ENCODE results near the gene SCAMP2. TPM values are rescaled to one million over a fixed set of nuclear protein-coding genes. Genes with fewer than 3 reads are reported as not detected.

Gene SCAMP2
- polyA plus RNA-seq, 4 donors, result 52.3 to 128 (median 75.7) TPM

DNA sequence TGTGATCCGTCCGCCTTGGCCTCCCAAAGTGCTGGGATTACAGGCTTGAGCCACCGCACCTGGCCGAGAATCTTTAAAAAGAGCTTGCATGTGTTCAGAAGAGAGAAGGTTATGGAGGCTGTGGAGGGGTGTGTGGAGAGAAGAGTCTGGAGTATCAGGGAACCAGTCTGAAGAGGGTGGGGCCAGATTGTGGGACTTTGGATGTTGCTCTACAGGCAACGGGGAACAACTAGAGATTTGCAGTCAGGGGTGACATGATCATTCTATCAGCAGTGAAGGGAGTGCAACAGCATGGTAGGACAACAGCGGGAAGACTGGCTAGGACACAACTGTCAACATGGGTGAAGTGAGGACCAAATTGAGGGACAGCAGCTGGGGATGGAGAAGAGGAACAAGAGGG, 8.9 kb downstream of the SCAMP2 start:
- Histone ChIP-seq H3K36me3 (ENCODE audit: control insufficient read depth in 3 of 3, insufficient read depth in 2 of 3, low read depth in 1 of 3, low read length in 3 of 3) (peaks cover 0 to 25% (median 0%) of the 10 kb centered on the region in 3 donors), H3K9me3 (ENCODE audit: control insufficient read depth in 2 of 2, insufficient read depth in 1 of 2, low read depth in 1 of 2, low read length in 1 of 2) (no peaks in the 10 kb centered on the region), H3K4me3 (ENCODE audit: low read depth in 1 of 3, low read length in 3 of 3) (no peak overlapping the region), H3K4me1 (ENCODE audit: control insufficient read depth in 3 of 3, insufficient read depth in 2 of 3, low read depth in 1 of 3, low read length in 2 of 3) (peaks cover 12 to 55% (median 15%) of the 10 kb centered on the region in 3 donors), H3K27me3 (ENCODE audit: control insufficient read depth in 3 of 3, insufficient read depth in 3 of 3, low read length in 3 of 3) (no peaks in the 10 kb centered on the region), H3K27ac (ENCODE audit: low read depth in 1 of 3, low read length in 2 of 3) (peak overlapping the region; percentile 47 to 81 (median 59))
- peak; percentile 63 to 86 for DNase-seq
- no peak for FAIRE-seq
- 34 to 74% (median 59%) methylated on average over 6 of the region's 6 CpGs for WGBS, 3 donors

- no peaks in the 10 kb centered on the region for H3K27me3 ChIP-seq (ENCODE audit: control insufficient read depth in 3 of 3, insufficient read depth in 3 of 3, low read length in 3 of 3)
- peaks cover 9 to 51% (median 12%) of the 10 kb centered on the region in 3 donors for H3K4me1 ChIP-seq (ENCODE audit: control insufficient read depth in 3 of 3, insufficient read depth in 2 of 3, low read depth in 1 of 3, low read length in 2 of 3)
- peaks cover 0 to 25% (median 0%) of the 10 kb centered on the region in 3 donors for H3K36me3 ChIP-seq (ENCODE audit: control insufficient read depth in 3 of 3, insufficient read depth in 2 of 3, low read depth in 1 of 3, low read length in 3 of 3)
- DNase-seq, result peak in 1 of 2 donors; percentile 48
- no peak overlapping the region for H3K4me3 ChIP-seq (ENCODE audit: low read depth in 1 of 3, low read length in 3 of 3)
- FAIRE-seq, result no peak
- WGBS, 3 donors, result 54 to 71% (median 57%) methylated on average over 11 of the region's 11 CpGs
- no peaks in the 10 kb centered on the region for H3K9me3 ChIP-seq (ENCODE audit: control insufficient read depth in 2 of 2, insufficient read depth in 1 of 2, low read depth in 1 of 2, low read length in 1 of 2)
- peak overlapping the region; percentile 26 to 61 (median 60) for H3K27ac ChIP-seq (ENCODE audit: low read depth in 1 of 3, low read length in 2 of 3)
Measured at GRCh38 chr15:74863239-74864056, 9.7 kb downstream of the SCAMP2 start.

- Histone ChIP-seq H3K36me3 (ENCODE audit: control insufficient read depth in 3 of 3, insufficient read depth in 2 of 3, low read depth in 1 of 3, low read length in 3 of 3) (peaks cover 5 to 48% (median 5%) of the 10 kb centered on the region in 3 donors), H3K4me1 (ENCODE audit: control insufficient read depth in 3 of 3, insufficient read depth in 2 of 3, low read depth in 1 of 3, low read length in 2 of 3) (peaks cover 13 to 27% (median 14%) of the 10 kb centered on the region in 3 donors), H3K4me3 (ENCODE audit: low read depth in 1 of 3, low read length in 3 of 3) (no peak overlapping the region), H3K9me3 (ENCODE audit: control insufficient read depth in 2 of 2, insufficient read depth in 1 of 2, low read depth in 1 of 2, low read length in 1 of 2) (no peaks in the 10 kb centered on the region), H3K27ac (ENCODE audit: low read depth in 1 of 3, low read length in 2 of 3) (peak overlapping the region in 2 of 3 donors; percentile 4 to 16), H3K27me3 (ENCODE audit: control insufficient read depth in 3 of 3, insufficient read depth in 3 of 3, low read length in 3 of 3) (no peaks in the 10 kb centered on the region)
- FAIRE-seq, result no peak
- DNase-seq, result no peak
- 68 to 87% (median 82%) methylated on average over 4 of the region's 4 CpGs for WGBS, 3 donors
Measured at GRCh38 chr15:74858369-74858740, 14.8 kb downstream of the SCAMP2 start.

DNA sequence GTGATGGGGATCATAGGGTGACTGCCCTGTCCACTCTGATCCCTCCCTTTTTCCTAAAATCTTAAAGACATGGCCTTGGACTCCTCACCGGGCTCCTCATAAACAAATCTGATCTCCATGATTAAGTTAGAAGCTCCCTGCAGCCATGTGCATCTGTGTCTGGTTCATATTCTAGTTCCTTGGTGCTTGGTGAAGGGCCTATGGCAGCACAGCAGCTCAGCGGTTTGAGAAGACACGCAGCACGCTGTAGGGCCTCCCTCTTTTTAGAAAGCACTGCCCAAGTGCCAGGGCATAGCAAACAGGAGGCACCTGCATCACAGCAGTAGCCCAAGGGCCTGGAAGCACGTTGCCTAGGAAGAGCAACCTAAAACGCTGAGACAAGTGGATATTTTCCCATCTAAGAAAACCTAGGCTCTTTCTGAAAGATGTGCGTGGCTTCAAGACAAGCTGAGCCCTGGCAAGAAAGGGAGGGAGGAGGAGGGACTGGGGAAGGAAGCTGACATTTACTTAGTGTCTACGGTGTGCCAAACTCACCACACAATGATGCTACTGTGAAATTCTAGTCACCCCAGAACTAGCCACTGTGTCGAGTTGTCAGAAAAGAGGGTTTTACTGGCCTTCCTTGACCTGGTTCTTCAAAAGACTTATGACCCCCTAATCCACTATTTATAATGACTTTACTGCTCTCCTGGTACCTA, 15.3 kb downstream of the SCAMP2 start:
- WGBS, 3 donors, result 53 to 59% (median 55%) methylated on average over 9 of the region's 9 CpGs
- Histone ChIP-seq H3K36me3 (ENCODE audit: control insufficient read depth in 3 of 3, insufficient read depth in 2 of 3, low read depth in 1 of 3, low read length in 3 of 3) (peaks cover 7 to 51% (median 7%) of the 10 kb centered on the region in 3 donors), H3K9me3 (ENCODE audit: control insufficient read depth in 2 of 2, insufficient read depth in 1 of 2, low read depth in 1 of 2, low read length in 1 of 2) (no peaks in the 10 kb centered on the region), H3K4me1 (ENCODE audit: control insufficient read depth in 3 of 3, insufficient read depth in 2 of 3, low read depth in 1 of 3, low read length in 2 of 3) (peaks cover 13 to 31% (median 14%) of the 10 kb centered on the region in 3 donors), H3K4me3 (ENCODE audit: low read depth in 1 of 3, low read length in 3 of 3) (no peak overlapping the region), H3K27me3 (ENCODE audit: control insufficient read depth in 3 of 3, insufficient read depth in 3 of 3, low read length in 3 of 3) (no peaks in the 10 kb centered on the region), H3K27ac (ENCODE audit: low read depth in 1 of 3, low read length in 2 of 3) (peak overlapping the region; percentile 5 to 71 (median 21))
- FAIRE-seq (no peak), DNase-seq (no peak)

GRCh38 chr15:74857082-74857655, 16.0 kb downstream of the SCAMP2 start:
- peak; percentile 48 to 78 for DNase-seq
- H3K27ac ChIP-seq (ENCODE audit: low read depth in 1 of 3, low read length in 2 of 3), result peak overlapping the region; percentile 5 to 71 (median 52)
- no peaks in the 10 kb centered on the region for H3K9me3 ChIP-seq (ENCODE audit: control insufficient read depth in 2 of 2, insufficient read depth in 1 of 2, low read depth in 1 of 2, low read length in 1 of 2)
- H3K27me3 ChIP-seq (ENCODE audit: control insufficient read depth in 3 of 3, insufficient read depth in 3 of 3, low read length in 3 of 3), result no peaks in the 10 kb centered on the region
- H3K4me3 ChIP-seq (ENCODE audit: low read depth in 1 of 3, low read length in 3 of 3), result no peak overlapping the region
- peaks cover 11 to 58% (median 11%) of the 10 kb centered on the region in 3 donors for H3K36me3 ChIP-seq (ENCODE audit: control insufficient read depth in 3 of 3, insufficient read depth in 2 of 3, low read depth in 1 of 3, low read length in 3 of 3)
- no peak for FAIRE-seq
- H3K4me1 ChIP-seq (ENCODE audit: control insufficient read depth in 3 of 3, insufficient read depth in 2 of 3, low read depth in 1 of 3, low read length in 2 of 3), result peaks cover 13 to 31% (median 14%) of the 10 kb centered on the region in 3 donors
- WGBS, 3 donors, result 15 to 47% (median 21%) methylated on average over 5 of the region's 5 CpGs

GRCh38 chr15:74856537-74856936, 16.6 kb downstream of the SCAMP2 start:
- DNase-seq (no peak), FAIRE-seq (no peak)
- peaks cover 13 to 31% (median 14%) of the 10 kb centered on the region in 3 donors for H3K4me1 ChIP-seq (ENCODE audit: control insufficient read depth in 3 of 3, insufficient read depth in 2 of 3, low read depth in 1 of 3, low read length in 2 of 3)
- H3K27me3 ChIP-seq (ENCODE audit: control insufficient read depth in 3 of 3, insufficient read depth in 3 of 3, low read length in 3 of 3), result no peaks in the 10 kb centered on the region
- H3K4me3 ChIP-seq (ENCODE audit: low read depth in 1 of 3, low read length in 3 of 3), result no peak overlapping the region
- H3K9me3 ChIP-seq (ENCODE audit: control insufficient read depth in 2 of 2, insufficient read depth in 1 of 2, low read depth in 1 of 2, low read length in 1 of 2), result no peaks in the 10 kb centered on the region
- 76 to 100% (median 93%) methylated on average over 1 of the region's 1 CpG for WGBS, 3 donors
- H3K36me3 ChIP-seq (ENCODE audit: control insufficient read depth in 3 of 3, insufficient read depth in 2 of 3, low read depth in 1 of 3, low read length in 3 of 3), result peaks cover 11 to 64% (median 15%) of the 10 kb centered on the region in 3 donors
- no peak overlapping the region for H3K27ac ChIP-seq (ENCODE audit: low read depth in 1 of 3, low read length in 2 of 3)

GRCh38 chr15:74855857-74856256, 17.3 kb downstream of the SCAMP2 start:
- WGBS, 3 donors, result 91 to 100% (median 98%) methylated on average over 2 of the region's 2 CpGs
- Histone ChIP-seq H3K27me3 (ENCODE audit: control insufficient read depth in 3 of 3, insufficient read depth in 3 of 3, low read length in 3 of 3) (no peaks in the 10 kb centered on the region), H3K36me3 (ENCODE audit: control insufficient read depth in 3 of 3, insufficient read depth in 2 of 3, low read depth in 1 of 3, low read length in 3 of 3) (peaks cover 14 to 67% (median 19%) of the 10 kb centered on the region in 3 donors), H3K9me3 (ENCODE audit: control insufficient read depth in 2 of 2, insufficient read depth in 1 of 2, low read depth in 1 of 2, low read length in 1 of 2) (no peaks in the 10 kb centered on the region), H3K4me3 (ENCODE audit: low read depth in 1 of 3, low read length in 3 of 3) (no peak overlapping the region), H3K4me1 (ENCODE audit: control insufficient read depth in 3 of 3, insufficient read depth in 2 of 3, low read depth in 1 of 3, low read length in 2 of 3) (peaks cover 13 to 34% (median 14%) of the 10 kb centered on the region in 3 donors), H3K27ac (ENCODE audit: low read depth in 1 of 3, low read length in 2 of 3) (no peak overlapping the region)
- no peak for DNase-seq
- no peak for FAIRE-seq

DNA sequence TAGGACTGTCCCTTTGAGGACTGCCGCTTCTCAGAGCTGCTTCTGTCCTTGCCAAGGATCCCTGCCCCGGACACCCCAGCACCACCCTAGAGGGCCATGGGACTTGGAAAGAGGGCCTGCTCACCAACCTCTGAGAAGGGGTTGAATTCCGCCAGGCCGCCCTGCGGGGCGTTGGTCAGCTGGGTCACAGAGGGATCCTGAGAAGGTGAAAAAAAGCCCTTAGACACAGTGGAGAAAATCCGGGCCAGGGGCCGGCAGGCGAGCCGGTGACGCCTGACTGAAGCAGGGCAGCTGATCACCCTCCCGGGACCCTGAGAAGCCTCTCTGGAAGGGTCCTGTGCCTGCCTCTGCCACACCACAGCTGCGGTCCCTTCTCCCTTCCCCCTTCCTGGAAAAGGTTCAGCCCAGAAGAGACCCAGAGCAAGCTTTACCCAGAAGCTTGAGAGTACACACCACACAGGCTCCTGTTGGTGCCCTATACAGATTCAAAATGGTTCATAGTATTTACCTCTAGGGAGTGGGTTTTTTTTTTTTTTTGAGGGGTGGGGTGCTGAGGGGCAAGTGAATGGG, 18.6 kb downstream of the SCAMP2 start:
- H3K36me3 ChIP-seq (ENCODE audit: control insufficient read depth in 3 of 3, insufficient read depth in 2 of 3, low read depth in 1 of 3, low read length in 3 of 3), result peaks cover 17 to 78% (median 21%) of the 10 kb centered on the region in 3 donors
- FAIRE-seq, result no peak

More for the DNA sequence above, 18.6 kb downstream of the SCAMP2 start:
- Histone ChIP-seq H3K27ac (ENCODE audit: low read depth in 1 of 3, low read length in 2 of 3) (no peak overlapping the region), H3K9me3 (ENCODE audit: control insufficient read depth in 2 of 2, insufficient read depth in 1 of 2, low read depth in 1 of 2, low read length in 1 of 2) (no peaks in the 10 kb centered on the region), H3K4me1 (ENCODE audit: control insufficient read depth in 3 of 3, insufficient read depth in 2 of 3, low read depth in 1 of 3, low read length in 2 of 3) (peaks cover 12 to 43% (median 13%) of the 10 kb centered on the region in 3 donors), H3K4me3 (ENCODE audit: low read depth in 1 of 3, low read length in 3 of 3) (no peak overlapping the region), H3K27me3 (ENCODE audit: control insufficient read depth in 3 of 3, insufficient read depth in 3 of 3, low read length in 3 of 3) (no peaks in the 10 kb centered on the region)
- no peak for DNase-seq
- 91 to 95% (median 94%) methylated on average over 13 of the region's 13 CpGs for WGBS, 3 donors

All from small intestine (tissue), 7 donors.